ENCODE results near the gene RSAD1.
A peak's percentile ranks its signal among the peaks of the same experiment; 100 is the strongest.

Gene RSAD1

GRCh38 chr17:50493744-50494143 is 15.1 kb downstream of the RSAD1 start:
- no peak for DNase-seq (ENCODE audit: low read depth in 3 of 3)

- no peak for DNase-seq (ENCODE audit: low read depth in 3 of 3)
Observed at GRCh38 chr17:50495217-50495823, 16.7 kb downstream of the RSAD1 start.

GRCh38 chr17:50495918-50496317 is 17.3 kb downstream of the RSAD1 start:
- no peak for DNase-seq (ENCODE audit: low read depth in 3 of 3)

GRCh38 chr17:50498021-50498874 is 19.6 kb downstream of the RSAD1 start:
- no peak for DNase-seq (ENCODE audit: low read depth in 3 of 3)

- DNase-seq (ENCODE audit: low read depth in 3 of 3): no peak
Observed at GRCh38 chr17:50499270-50499669, 20.6 kb downstream of the RSAD1 start.

- DNase-seq (ENCODE audit: low read depth in 3 of 3): no peak
Observed at GRCh38 chr17:50499721-50500120, 21.1 kb downstream of the RSAD1 start.

- no peak for DNase-seq (ENCODE audit: low read depth in 3 of 3)
Observed at GRCh38 chr17:50501054-50501453, 22.4 kb downstream of the RSAD1 start.

- DNase-seq (ENCODE audit: low read depth in 3 of 3): no peak
Observed at GRCh38 chr17:50502301-50502990, 23.8 kb downstream of the RSAD1 start.

- DNase-seq (ENCODE audit: low read depth in 3 of 3): no peak
Observed at GRCh38 chr17:50505591-50506130, 27.0 kb downstream of the RSAD1 start.

- no peak for DNase-seq (ENCODE audit: low read depth in 3 of 3)
Observed at GRCh38 chr17:50506298-50506697, 27.6 kb downstream of the RSAD1 start.

GRCh38 chr17:50507871-50508572 is 29.4 kb downstream of the RSAD1 start, which contains the start of gene MYCBPAP:
Gene MYCBPAP, plus strand, starts transcription at chr17:50508439. Its CDS starts 236 bp downstream, at chr17:50508675.
- peak; percentile 60 to 69 (median 62) for DNase-seq (ENCODE audit: low read depth in 3 of 3)

GRCh38 chr17:50508573-50509460 is 30.2 kb downstream of the RSAD1 start:
- DNase-seq (ENCODE audit: low read depth in 3 of 3): no peak

- no peak for DNase-seq (ENCODE audit: low read depth in 3 of 3)
Observed at GRCh38 chr17:50511058-50511457, 32.4 kb downstream of the RSAD1 start.

GRCh38 chr17:50513495-50513894 is 34.8 kb downstream of the RSAD1 start:
- no peak for DNase-seq (ENCODE audit: low read depth in 3 of 3)

GRCh38 chr17:50514388-50514787 is 35.7 kb downstream of the RSAD1 start:
- DNase-seq (ENCODE audit: low read depth in 3 of 3): no peak

GRCh38 chr17:50514936-50515702 is 36.5 kb downstream of the RSAD1 start:
- no peak for DNase-seq (ENCODE audit: low read depth in 3 of 3)

- DNase-seq (ENCODE audit: low read depth in 3 of 3): no peak
Observed at GRCh38 chr17:50517011-50517410, 38.4 kb downstream of the RSAD1 start.

GRCh38 chr17:50517504-50518383 is 39.1 kb downstream of the RSAD1 start:
- DNase-seq (ENCODE audit: low read depth in 3 of 3): no peak
